Measurements from ENCODE around the gene ARHGAP6.

DNA sequence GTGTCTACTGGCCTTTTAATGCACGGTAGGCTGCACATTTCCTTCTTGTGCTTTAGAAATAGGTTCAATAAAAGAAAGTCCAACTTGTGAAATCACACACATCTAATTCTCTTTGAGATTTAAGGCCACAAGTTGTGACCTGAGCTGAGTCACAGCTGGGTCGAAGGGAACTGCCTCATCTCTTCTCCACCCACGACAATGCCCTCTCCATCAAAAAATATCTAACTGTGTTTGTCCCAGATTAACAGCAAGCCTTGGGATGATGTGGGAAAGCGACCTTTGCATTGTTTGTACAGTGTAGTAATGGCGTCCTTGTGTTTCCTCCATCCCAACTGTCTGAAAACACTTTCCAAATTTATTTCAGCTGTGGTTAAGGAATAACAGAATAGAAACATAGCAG is 203.6 kb downstream of the ARHGAP6 start:
- TF ChIP-seq, protein P1, sequence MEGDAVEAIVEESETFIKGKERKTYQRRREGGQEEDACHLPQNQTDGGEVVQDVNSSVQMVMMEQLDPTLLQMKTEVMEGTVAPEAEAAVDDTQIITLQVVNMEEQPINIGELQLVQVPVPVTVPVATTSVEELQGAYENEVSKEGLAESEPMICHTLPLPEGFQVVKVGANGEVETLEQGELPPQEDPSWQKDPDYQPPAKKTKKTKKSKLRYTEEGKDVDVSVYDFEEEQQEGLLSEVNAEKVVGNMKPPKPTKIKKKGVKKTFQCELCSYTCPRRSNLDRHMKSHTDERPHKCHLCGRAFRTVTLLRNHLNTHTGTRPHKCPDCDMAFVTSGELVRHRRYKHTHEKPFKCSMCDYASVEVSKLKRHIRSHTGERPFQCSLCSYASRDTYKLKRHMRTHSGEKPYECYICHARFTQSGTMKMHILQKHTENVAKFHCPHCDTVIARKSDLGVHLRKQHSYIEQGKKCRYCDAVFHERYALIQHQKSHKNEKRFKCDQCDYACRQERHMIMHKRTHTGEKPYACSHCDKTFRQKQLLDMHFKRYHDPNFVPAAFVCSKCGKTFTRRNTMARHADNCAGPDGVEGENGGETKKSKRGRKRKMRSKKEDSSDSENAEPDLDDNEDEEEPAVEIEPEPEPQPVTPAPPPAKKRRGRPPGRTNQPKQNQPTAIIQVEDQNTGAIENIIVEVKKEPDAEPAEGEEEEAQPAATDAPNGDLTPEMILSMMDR (IDR thresholded peaks at IDR 0.05), result no peak
- no peak for TF ChIP-seq POLR2A (IDR thresholded peaks at IDR 0.05)

Data from lower leg skin (tissue), 3 donors.